Activated CD8-positive, alpha-beta T cell treated with anti-CD3 and anti-CD28 coated beads for 36 hours (primary cell): ENCODE measurements around the gene ASGR1. TPM values are rescaled to one million over a fixed set of nuclear protein-coding genes. Genes with fewer than 3 reads are reported as not detected.

Experiments used
- ATAC-seq: fragments of 200-7000 bp; cut with Tn5 transposase; one replicate; pipeline ENCODE4 v1.10.0; 2021; ENCODE audit warnings: mild to moderate bottlenecking, moderate library complexity
- CTCF ChIA-PET: fragments of 350-600 bp; sonication (Branson Sonifier 250); formaldehyde crosslinking; loops from one replicate; lab custom pipeline; 2021; ENCODE audit warnings: antibody characterized with exemption; lab: Charles Lee
- POLR2A ChIA-PET: fragments of 350-600 bp; sonication (Branson Sonifier 250); formaldehyde crosslinking; loops from one replicate; lab custom pipeline; 2021; ENCODE audit warnings: antibody characterized with exemption; lab: Charles Lee
- DNase-seq: peaks from one replicate; pipeline ENCODE4 v3.0.0-alpha.2; 2020
- H3K27ac Mint-ChIP-seq: one replicate; pipeline ENCODE4 v1.8.0; 2021; ENCODE audit warnings: mild to moderate bottlenecking, mixed read lengths
- H3K27me3 Mint-ChIP-seq: one replicate; pipeline ENCODE4 v1.8.0; 2021; ENCODE audit warnings: mixed read lengths
- H3K36me3 Mint-ChIP-seq: one replicate; pipeline ENCODE4 v1.8.0; 2021; ENCODE audit warnings: low read depth, mixed read lengths
- H3K4me1 Mint-ChIP-seq: one replicate; pipeline ENCODE4 v1.8.0; 2021; ENCODE audit warnings: low read depth, mixed read lengths
- H3K4me3 Mint-ChIP-seq: one replicate; pipeline ENCODE4 v1.8.0; 2021; ENCODE audit warnings: mild to moderate bottlenecking, moderate library complexity, mixed read lengths
- H3K9me3 Mint-ChIP-seq: one replicate; pipeline ENCODE4 v1.8.0; 2021; ENCODE audit warnings: mixed read lengths
- intact Hi-C: fragments of 100-400 bp; cut with micrococcal nuclease; formaldehyde crosslinking; loops from one replicate; pipeline ENCODE4 v1.10.0; 2022
- total RNA-seq, 2 experiments: library from RNA; stranded (reverse); gene quantifications; one replicate each; pipeline ENCODE4 v1.2.3, GENCODE V29; 2021
- TF ChIP-seq, protein P1 (sequence below): fragments of 200-600 bp; IDR thresholded peaks from one replicate; pipeline ENCODE4 v1.8.0; 2022; ENCODE audit warnings: antibody characterized with exemption, mild to moderate bottlenecking

ASGR1 gene
- total RNA-seq, 2 experiments from 2014 or later: 2.6 to 3.9 TPM

DNA sequence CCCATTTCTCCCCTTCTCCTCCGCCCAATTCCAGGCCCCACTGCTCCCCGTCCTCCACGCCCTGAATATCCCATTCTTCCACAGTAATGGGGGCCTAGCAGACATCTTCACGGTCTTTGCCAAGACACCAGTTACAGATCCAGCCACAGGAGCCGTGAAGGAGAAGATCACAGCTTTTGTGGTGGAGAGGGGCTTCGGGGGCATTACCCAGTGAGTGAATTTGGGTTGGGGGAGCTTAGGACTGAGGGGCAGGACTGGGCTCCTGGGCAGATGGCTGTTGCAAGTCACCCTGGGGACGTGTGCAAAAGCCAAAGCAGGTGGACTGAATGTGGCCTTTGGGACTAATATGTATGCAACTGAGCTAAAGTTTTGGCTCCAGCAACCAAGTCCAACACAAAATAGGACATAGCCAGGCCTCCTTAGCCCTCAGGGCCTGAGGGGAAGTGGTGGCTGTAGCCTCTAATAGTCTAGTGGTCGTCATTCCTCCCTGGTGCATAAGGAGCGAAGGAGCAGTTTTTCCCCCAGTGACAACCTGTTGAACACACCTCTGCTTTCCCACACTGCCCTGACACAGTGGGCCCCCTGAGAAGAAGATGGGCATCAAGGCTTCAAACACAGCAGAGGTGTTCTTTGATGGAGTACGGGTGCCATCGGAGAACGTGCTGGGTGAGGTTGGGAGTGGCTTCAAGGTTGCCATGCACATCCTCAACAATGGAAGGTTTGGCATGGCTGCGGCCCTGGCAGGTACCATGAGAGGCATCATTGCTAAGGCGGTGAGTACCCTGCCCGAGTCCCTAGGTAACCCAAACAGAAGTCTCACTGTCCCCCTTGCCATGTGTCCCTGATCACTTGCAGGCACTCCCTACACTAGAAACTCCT lies 43.2 kb upstream of the ASGR1 start:
- ChIA-PET CTCF (interaction anchor here (1.4 to 3.6 kb wide), 3 partner anchors 11 to 74 kb away, joined by 6 to 34 read pairs (median 22); partner anchors contain the start of gene DVL2), POLR2A (interaction anchor here (13.2 kb wide), 1 partner anchor 15 kb away, joined by 261 read pairs; the partner anchor contains the start of genes DVL2, GABARAP and PHF23)
- peak overlapping the region; percentile 43 for H3K27ac Mint-ChIP-seq
- H3K4me3 Mint-ChIP-seq: no peak overlapping the region
- intact Hi-C loops: no loop called here
- peaks cover 34% of the 10 kb centered on the region for H3K36me3 Mint-ChIP-seq
- H3K9me3 Mint-ChIP-seq: no peaks in the 10 kb centered on the region
- ATAC-seq (no peak), DNase-seq (no peak)
- H3K27me3 Mint-ChIP-seq: no peaks in the 10 kb centered on the region
- H3K4me1 Mint-ChIP-seq: peaks cover 36% of the 10 kb centered on the region
- TF ChIP-seq, protein P1, sequence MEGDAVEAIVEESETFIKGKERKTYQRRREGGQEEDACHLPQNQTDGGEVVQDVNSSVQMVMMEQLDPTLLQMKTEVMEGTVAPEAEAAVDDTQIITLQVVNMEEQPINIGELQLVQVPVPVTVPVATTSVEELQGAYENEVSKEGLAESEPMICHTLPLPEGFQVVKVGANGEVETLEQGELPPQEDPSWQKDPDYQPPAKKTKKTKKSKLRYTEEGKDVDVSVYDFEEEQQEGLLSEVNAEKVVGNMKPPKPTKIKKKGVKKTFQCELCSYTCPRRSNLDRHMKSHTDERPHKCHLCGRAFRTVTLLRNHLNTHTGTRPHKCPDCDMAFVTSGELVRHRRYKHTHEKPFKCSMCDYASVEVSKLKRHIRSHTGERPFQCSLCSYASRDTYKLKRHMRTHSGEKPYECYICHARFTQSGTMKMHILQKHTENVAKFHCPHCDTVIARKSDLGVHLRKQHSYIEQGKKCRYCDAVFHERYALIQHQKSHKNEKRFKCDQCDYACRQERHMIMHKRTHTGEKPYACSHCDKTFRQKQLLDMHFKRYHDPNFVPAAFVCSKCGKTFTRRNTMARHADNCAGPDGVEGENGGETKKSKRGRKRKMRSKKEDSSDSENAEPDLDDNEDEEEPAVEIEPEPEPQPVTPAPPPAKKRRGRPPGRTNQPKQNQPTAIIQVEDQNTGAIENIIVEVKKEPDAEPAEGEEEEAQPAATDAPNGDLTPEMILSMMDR: no peak

DNA sequence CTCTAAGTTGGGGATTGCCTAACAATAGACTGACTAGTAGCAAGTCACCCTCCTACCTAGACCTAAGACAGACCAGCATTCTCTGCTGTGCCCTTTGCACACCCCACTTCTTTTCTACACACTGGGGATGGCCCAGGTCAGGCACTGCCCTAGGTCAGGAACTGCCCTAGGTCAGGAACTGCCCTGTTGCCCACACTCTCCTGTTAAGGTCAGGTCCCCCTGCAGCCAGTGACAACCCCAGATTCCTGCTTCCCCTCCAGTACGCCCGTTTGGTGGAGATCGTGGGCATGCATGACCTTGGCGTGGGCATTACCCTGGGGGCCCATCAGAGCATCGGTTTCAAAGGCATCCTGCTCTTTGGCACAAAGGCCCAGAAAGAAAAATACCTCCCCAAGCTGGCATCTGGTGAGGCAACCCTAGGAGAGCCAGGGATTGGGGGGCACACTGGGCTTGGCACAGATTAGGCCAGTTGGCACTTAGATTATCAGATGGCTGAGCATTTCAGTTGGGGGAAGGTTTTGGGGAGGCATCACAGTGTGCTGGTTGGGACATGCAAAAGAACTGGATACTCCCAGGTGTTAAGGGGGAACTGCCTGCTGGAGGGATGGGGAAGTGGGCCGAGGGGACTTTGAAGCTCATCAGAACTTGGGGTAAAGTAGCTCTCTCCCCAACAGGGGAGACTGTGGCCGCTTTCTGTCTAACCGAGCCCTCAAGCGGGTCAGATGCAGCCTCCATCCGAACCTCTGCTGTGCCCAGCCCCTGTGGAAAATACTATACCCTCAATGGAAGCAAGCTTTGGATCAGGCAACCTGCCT lies 42.3 kb upstream of the ASGR1 start:
- Mint-ChIP-seq H3K27me3 (no peaks in the 10 kb centered on the region), H3K27ac (peak overlapping the region; percentile 81), H3K4me1 (peaks cover 40% of the 10 kb centered on the region), H3K9me3 (no peaks in the 10 kb centered on the region), H3K36me3 (peaks cover 29% of the 10 kb centered on the region), H3K4me3 (peak overlapping the region; percentile 94)
- ATAC-seq (no peak), DNase-seq (no peak)
- CTCF ChIA-PET: interaction anchor here (0.8 to 3.6 kb wide), 13 partner anchors 8 to 989 kb away, joined by 3 to 41 read pairs (median 4); partner anchors contain the start of genes AURKB, CTDNEP1, DVL2 and GABARAP
- TF ChIP-seq, protein P1: no peak
- intact Hi-C loops: no loop called here
- POLR2A ChIA-PET: interaction anchor here (0.7 to 13.2 kb wide), 7 partner anchors 16 to 176 kb away, joined by 3 to 261 read pairs (median 4); partner anchors contain the start of genes CTDNEP1, DVL2, ELP5 and GABARAP

DNA sequence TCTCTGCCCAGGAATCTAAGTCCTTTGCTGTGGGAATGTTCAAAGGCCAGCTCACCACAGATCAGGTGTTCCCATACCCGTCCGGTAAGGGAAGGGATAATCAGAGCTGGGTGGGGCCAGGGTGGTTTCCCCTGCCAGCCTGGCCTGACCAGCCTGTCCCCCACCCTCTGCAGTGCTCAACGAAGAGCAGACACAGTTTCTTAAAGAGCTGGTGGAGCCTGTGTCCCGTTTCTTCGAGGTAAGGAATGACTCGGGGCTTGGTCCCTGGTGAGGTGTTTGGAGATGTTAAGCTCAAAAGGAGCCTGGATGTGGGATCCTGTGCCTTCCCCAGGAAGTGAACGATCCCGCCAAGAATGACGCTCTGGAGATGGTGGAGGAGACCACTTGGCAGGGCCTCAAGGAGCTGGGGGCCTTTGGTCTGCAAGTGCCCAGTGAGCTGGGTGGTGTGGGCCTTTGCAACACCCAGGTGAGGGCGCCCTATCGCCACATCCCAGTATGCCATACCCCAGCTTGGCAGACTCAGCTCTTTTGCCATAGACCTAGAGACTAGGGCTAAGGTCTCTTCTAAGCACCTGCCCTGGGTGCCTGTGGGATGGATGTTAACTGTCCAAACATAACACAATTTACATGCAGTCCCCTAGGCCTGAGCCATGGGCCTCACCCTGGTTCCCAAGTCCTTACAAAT lies 41.6 kb upstream of the ASGR1 start:
- Mint-ChIP-seq H3K9me3 (no peaks in the 10 kb centered on the region), H3K4me1 (peaks cover 48% of the 10 kb centered on the region), H3K36me3 (peaks cover 28% of the 10 kb centered on the region), H3K27me3 (no peaks in the 10 kb centered on the region), H3K4me3 (peak overlapping the region; percentile 94), H3K27ac (peak overlapping the region; percentile 81)
- CTCF ChIA-PET: interaction anchor here (0.7 to 3.6 kb wide), 16 partner anchors 9 to 990 kb away, joined by 3 to 41 read pairs (median 4); partner anchors contain the start of genes AURKB, CTDNEP1, DVL2 and GABARAP
- TF ChIP-seq, protein P1: peak; percentile 49
- DNase-seq (peak; percentile 81), ATAC-seq (peak; percentile 41)
- intact Hi-C loops: no loop called here
- POLR2A ChIA-PET: interaction anchor here (0.7 to 13.2 kb wide), 10 partner anchors 16 to 175 kb away, joined by 3 to 261 read pairs (median 4); partner anchors contain the start of genes ACAP1, CTDNEP1, DVL2 and ELP5

DNA sequence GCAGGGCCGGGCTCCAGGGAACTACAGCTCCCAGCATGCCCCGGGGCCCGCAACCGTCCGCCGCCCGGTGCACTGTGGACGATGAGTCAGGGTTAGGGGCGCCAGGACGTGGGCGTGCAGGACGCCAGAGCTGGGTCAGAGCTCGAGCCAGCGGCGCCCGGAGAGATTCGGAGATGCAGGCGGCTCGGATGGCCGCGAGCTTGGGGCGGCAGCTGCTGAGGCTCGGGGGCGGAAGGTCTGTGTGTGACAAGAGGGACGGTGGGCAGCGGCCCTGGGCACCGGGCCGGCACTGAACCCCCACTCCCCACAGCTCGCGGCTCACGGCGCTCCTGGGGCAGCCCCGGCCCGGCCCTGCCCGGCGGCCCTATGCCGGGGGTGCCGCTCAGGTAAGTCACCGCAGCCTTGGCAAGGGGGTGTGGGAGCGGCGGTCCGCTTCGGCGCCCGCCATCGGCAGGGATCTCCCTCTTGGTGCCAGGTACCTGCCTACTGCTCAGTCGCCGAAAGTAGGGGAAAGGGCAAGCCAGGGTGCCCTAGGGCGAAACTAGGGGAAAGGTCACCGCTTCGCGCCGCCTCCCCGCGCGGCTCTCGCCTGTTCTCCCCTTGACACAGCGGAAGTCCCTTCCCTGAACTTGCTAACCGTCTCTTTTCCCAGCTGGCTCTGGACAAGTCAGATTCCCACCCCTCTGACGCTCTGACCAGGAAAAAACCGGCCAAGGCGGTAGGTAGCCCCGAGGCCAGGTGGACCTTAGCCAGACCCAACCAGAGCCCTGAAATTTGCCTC lies 40.8 kb upstream of the ASGR1 start, which contains the start of the genes ACADVL and DLG4:
Gene ACADVL, plus strand, starts transcription at position 127 of the 781 bp plus-strand sequence. Its CDS starts 47 bp downstream, at position 174.
Gene DLG4, minus strand, starts transcription at position 25 of the 781 bp plus-strand sequence.
- ChIA-PET POLR2A (interaction anchor here (0.7 to 13.2 kb wide), 15 partner anchors 15 to 356 kb away, joined by 3 to 261 read pairs (median 4); partner anchors contain the start of genes ACAP1, CTDNEP1, DVL2 and ELP5), CTCF (interaction anchor here (0.7 to 3.6 kb wide), 14 partner anchors 10 to 175 kb away, joined by 3 to 41 read pairs (median 4); partner anchors contain the start of genes DVL2, GABARAP and PHF23)
- TF ChIP-seq, protein P1: no peak
- ATAC-seq: peak; percentile 74
- H3K27ac Mint-ChIP-seq: peak within 1 kb of the TSS; percentile 94
- peaks cover 55% of the 10 kb centered on the region for H3K4me1 Mint-ChIP-seq
- H3K36me3 Mint-ChIP-seq: peaks cover 28% of the 10 kb centered on the region
- H3K9me3 Mint-ChIP-seq: no peaks in the 10 kb centered on the region
- intact Hi-C loops: no loop called here
- DNase-seq: peak; percentile 96
- H3K27me3 Mint-ChIP-seq: no peaks in the 10 kb centered on the region
- H3K4me3 Mint-ChIP-seq: peak within 1 kb of the TSS; percentile 94
